Trophoblast cell (in vitro differentiated cells and primary cell): Measurements from ENCODE around the gene MKI67.

Source experiments
- DNase-seq, 2 donors: peaks; one replicate each; pipeline ENCODE4 v3.0.0-alpha.2; 2016
- H2AFZ ChIP-seq: 2 replicates; pipeline ENCODE4 v1.6.1; 2013; ENCODE audit warnings: low read length, moderate library complexity, mild to moderate bottlenecking; ENCODE audit not compliant: insufficient read depth, poor library complexity
- H2AK5ac ChIP-seq: 2 replicates; pipeline ENCODE4 v1.6.1; 2013; ENCODE audit warnings: mild to moderate bottlenecking, low read length
- H2BK120ac ChIP-seq: 2 replicates; pipeline ENCODE4 v1.6.1; 2013; ENCODE audit warnings: low read length, mild to moderate bottlenecking, moderate library complexity; ENCODE audit not compliant: insufficient read depth, poor library complexity
- H2BK12ac ChIP-seq: 2 replicates; pipeline ENCODE4 v1.6.1; 2013; ENCODE audit warnings: mild to moderate bottlenecking, low read length, moderate library complexity
- H2BK5ac ChIP-seq: 2 replicates; pipeline ENCODE4 v1.6.1; 2013; ENCODE audit warnings: low read length, low read depth, moderate library complexity, mild to moderate bottlenecking; ENCODE audit not compliant: poor library complexity
- H3K14ac ChIP-seq: 2 replicates; pipeline ENCODE4 v1.6.1; 2013; ENCODE audit warnings: mild to moderate bottlenecking, low read length
- H3K18ac ChIP-seq: 2 replicates; pipeline ENCODE4 v1.6.1; 2013; ENCODE audit warnings: mild to moderate bottlenecking, low read length
- H3K23ac ChIP-seq: 2 replicates; pipeline ENCODE4 v1.6.1; 2013; ENCODE audit warnings: low read length
- H3K27ac ChIP-seq: 2 replicates; pipeline ENCODE4 v1.5.1; 2013; ENCODE audit warnings: low read depth, mild to moderate bottlenecking, inconsistent platforms, low read length, moderate library complexity
- H3K27me3 ChIP-seq: 2 replicates; pipeline ENCODE4 v1.6.1; 2013; ENCODE audit warnings: inconsistent platforms, mild to moderate bottlenecking, low read length, moderate library complexity; ENCODE audit not compliant: insufficient read depth
- H3K36me3 ChIP-seq, 2 experiments: 1 replicate in 1 of 2; 2 replicates in 1 of 2; pipeline ENCODE4 v1.6.1; 2013; ENCODE audit warnings: low read length in 2 of 2, mild to moderate bottlenecking in 2 of 2, moderate library complexity in 1 of 2; ENCODE audit not compliant: insufficient read depth in 2 of 2, control insufficient read depth in 1 of 2
- H3K4ac ChIP-seq: 2 replicates; pipeline ENCODE4 v1.6.1; 2013; ENCODE audit warnings: low read depth, mild to moderate bottlenecking, low read length, moderate library complexity
- H3K4me1 ChIP-seq, 2 experiments: 1 replicate in 1 of 2; 2 replicates in 1 of 2; pipeline ENCODE4 v1.6.1; 2013; ENCODE audit warnings: low read length in 2 of 2, mild to moderate bottlenecking in 2 of 2, moderate library complexity in 1 of 2; ENCODE audit not compliant: insufficient read depth in 2 of 2, control insufficient read depth in 1 of 2
- H3K4me2 ChIP-seq: 2 replicates; pipeline ENCODE4 v1.6.1; 2013; ENCODE audit warnings: inconsistent platforms, mild to moderate bottlenecking, low read length, moderate library complexity
- H3K4me3 ChIP-seq: 2 replicates; pipeline ENCODE4 v1.5.1; 2013; ENCODE audit warnings: mild to moderate bottlenecking, low read depth, low read length, inconsistent platforms
- H3K79me1 ChIP-seq: one replicate; pipeline ENCODE4 v1.6.1; 2013; ENCODE audit warnings: low read length
- H3K79me2 ChIP-seq: 2 replicates; pipeline ENCODE4 v1.6.1; 2013; ENCODE audit warnings: low read length, mild to moderate bottlenecking; ENCODE audit not compliant: control insufficient read depth, insufficient read depth, poor library complexity
- H3K9ac ChIP-seq: 2 replicates; pipeline ENCODE4 v1.6.1; 2013; ENCODE audit warnings: mild to moderate bottlenecking, low read length
- H3K9me3 ChIP-seq: 2 replicates; pipeline ENCODE4 v1.6.1; 2013; ENCODE audit warnings: low read depth, mild to moderate bottlenecking, control low read depth, inconsistent platforms, low read length; ENCODE audit not compliant: insufficient read depth
- H4K12ac ChIP-seq: 2 replicates; pipeline ENCODE4 v1.6.1; 2013; ENCODE audit warnings: low read depth, mild to moderate bottlenecking, low read length, moderate library complexity
- H4K8ac ChIP-seq: 2 replicates; pipeline ENCODE4 v1.6.1; 2013; ENCODE audit warnings: low read depth, mild to moderate bottlenecking, low read length, moderate library complexity
- H4K91ac ChIP-seq: one replicate; pipeline ENCODE4 v1.6.1; 2013; ENCODE audit warnings: low read depth, mild to moderate bottlenecking, low read length, moderate library complexity
- WGBS: extraction: QIAGEN DNeasy Blood & Tissue Kit; methylation state at CpG from one replicate; pipeline ENCODE4 v1.1.7; 2013; ENCODE audit warnings: missing lambda C conversion rate; ENCODE audit not compliant: insufficient read length, insufficient coverage; ENCODE audit errors: extremely low coverage; 5-methylcytosine and 5-hydroxymethylcytosine counted together

Gene MKI67

GRCh38 chr10:128066870-128067382 is 59.3 kb downstream of the MKI67 start:
- no peak overlapping the region for H4K8ac ChIP-seq
- no peak overlapping the region for H2BK120ac ChIP-seq
- no peak overlapping the region for H4K12ac ChIP-seq
- no peak overlapping the region for H3K18ac ChIP-seq
- peaks cover 7% of the 10 kb centered on the region for H3K9me3 ChIP-seq
- no peak overlapping the region for H3K27ac ChIP-seq
- H2AFZ ChIP-seq, result no peak overlapping the region
- no peaks in the 10 kb centered on the region for H3K79me2 ChIP-seq
- peaks cover 4 to 5% of the 10 kb centered on the region in 2 experiments for H3K4me1 ChIP-seq
- no peak overlapping the region for H4K91ac ChIP-seq
- H3K9ac ChIP-seq, result no peak overlapping the region
- peaks cover 44 to 49% of the 10 kb centered on the region in 2 experiments for H3K36me3 ChIP-seq
- H3K4ac ChIP-seq, result no peak overlapping the region
- no peak overlapping the region for H2BK12ac ChIP-seq
- H2AK5ac ChIP-seq, result no peak overlapping the region
- no peak overlapping the region for H3K4me2 ChIP-seq
- peak overlapping the region; percentile 55 for H3K4me3 ChIP-seq
- no CpG with 5 or more reads among the region's 13 CpGs for WGBS
- H3K23ac ChIP-seq, result peak overlapping the region; percentile 76
- no peak for DNase-seq
- no peak overlapping the region for H3K14ac ChIP-seq
- peaks cover 3% of the 10 kb centered on the region for H3K79me1 ChIP-seq
- H3K27me3 ChIP-seq, result no peaks in the 10 kb centered on the region
- no peak overlapping the region for H2BK5ac ChIP-seq

GRCh38 chr10:128065881-128066534 is 60.2 kb downstream of the MKI67 start:
- Histone ChIP-seq H3K27ac (no peak overlapping the region), H3K9me3 (peaks cover 7% of the 10 kb centered on the region), H3K27me3 (no peaks in the 10 kb centered on the region), H2BK120ac (no peak overlapping the region), H3K9ac (no peak overlapping the region), H3K4ac (no peak overlapping the region), H3K4me3 (no peak overlapping the region), H2BK12ac (no peak overlapping the region), H2AFZ (no peak overlapping the region), H3K36me3 (peaks cover 42 to 48% of the 10 kb centered on the region in 2 experiments), H3K23ac (no peak overlapping the region), H4K12ac (no peak overlapping the region), H3K79me1 (peaks cover 3% of the 10 kb centered on the region), H3K14ac (no peak overlapping the region), H3K4me2 (no peak overlapping the region), H3K4me1 (peaks cover 4 to 6% of the 10 kb centered on the region in 2 experiments), H3K18ac (no peak overlapping the region), H3K79me2 (no peaks in the 10 kb centered on the region), H4K91ac (no peak overlapping the region), H4K8ac (no peak overlapping the region), H2AK5ac (no peak overlapping the region), H2BK5ac (no peak overlapping the region)
- no peak for DNase-seq
- no CpG with 5 or more reads among the region's 13 CpGs for WGBS

GRCh38 chr10:128064970-128065580 is 61.1 kb downstream of the MKI67 start:
- Histone ChIP-seq H3K18ac (no peak overlapping the region), H2AK5ac (no peak overlapping the region), H3K23ac (no peak overlapping the region), H2BK5ac (no peak overlapping the region), H4K12ac (no peak overlapping the region), H3K4me3 (no peak overlapping the region), H3K27me3 (no peaks in the 10 kb centered on the region), H3K27ac (no peak overlapping the region), H2BK120ac (no peak overlapping the region), H3K9me3 (peaks cover 10% of the 10 kb centered on the region), H3K14ac (no peak overlapping the region), H3K79me1 (peaks cover 3% of the 10 kb centered on the region), H3K36me3 (peaks cover 41 to 45% of the 10 kb centered on the region in 2 experiments), H3K4me2 (no peak overlapping the region), H4K91ac (no peak overlapping the region), H2AFZ (no peak overlapping the region), H3K4ac (no peak overlapping the region), H3K4me1 (peaks cover 4 to 6% of the 10 kb centered on the region in 2 experiments), H3K79me2 (no peaks in the 10 kb centered on the region), H4K8ac (no peak overlapping the region), H3K9ac (no peak overlapping the region), H2BK12ac (no peak overlapping the region)
- no CpG with 5 or more reads among the region's 17 CpGs for WGBS
- DNase-seq, result peak; percentile 92 to 95

- no peak overlapping the region for H3K4me3 ChIP-seq
- H2BK120ac ChIP-seq, result no peak overlapping the region
- no peaks in the 10 kb centered on the region for H3K79me2 ChIP-seq
- no peak overlapping the region for H2AFZ ChIP-seq
- H2BK12ac ChIP-seq, result no peak overlapping the region
- no peak overlapping the region for H3K23ac ChIP-seq
- H3K9me3 ChIP-seq, result peaks cover 14% of the 10 kb centered on the region
- no peak overlapping the region for H4K12ac ChIP-seq
- H3K27me3 ChIP-seq, result no peaks in the 10 kb centered on the region
- peak; percentile 85 to 95 for DNase-seq
- peaks cover 4 to 6% of the 10 kb centered on the region in 2 experiments for H3K4me1 ChIP-seq
- no CpG with 5 or more reads among the region's 11 CpGs for WGBS
- no peak overlapping the region for H3K4me2 ChIP-seq
- H4K91ac ChIP-seq, result no peak overlapping the region
- H2BK5ac ChIP-seq, result no peak overlapping the region
- no peak overlapping the region for H4K8ac ChIP-seq
- peaks cover 43% of the 10 kb centered on the region in 2 experiments for H3K36me3 ChIP-seq
- peaks cover 3% of the 10 kb centered on the region for H3K79me1 ChIP-seq
- H3K27ac ChIP-seq, result no peak overlapping the region
- H2AK5ac ChIP-seq, result no peak overlapping the region
- no peak overlapping the region for H3K14ac ChIP-seq
- no peak overlapping the region for H3K9ac ChIP-seq
- H3K4ac ChIP-seq, result no peak overlapping the region
- no peak overlapping the region for H3K18ac ChIP-seq
Measured at GRCh38 chr10:128064108-128064969, 61.9 kb downstream of the MKI67 start.
